ENCODE data around the gene PIGR.

DNA sequence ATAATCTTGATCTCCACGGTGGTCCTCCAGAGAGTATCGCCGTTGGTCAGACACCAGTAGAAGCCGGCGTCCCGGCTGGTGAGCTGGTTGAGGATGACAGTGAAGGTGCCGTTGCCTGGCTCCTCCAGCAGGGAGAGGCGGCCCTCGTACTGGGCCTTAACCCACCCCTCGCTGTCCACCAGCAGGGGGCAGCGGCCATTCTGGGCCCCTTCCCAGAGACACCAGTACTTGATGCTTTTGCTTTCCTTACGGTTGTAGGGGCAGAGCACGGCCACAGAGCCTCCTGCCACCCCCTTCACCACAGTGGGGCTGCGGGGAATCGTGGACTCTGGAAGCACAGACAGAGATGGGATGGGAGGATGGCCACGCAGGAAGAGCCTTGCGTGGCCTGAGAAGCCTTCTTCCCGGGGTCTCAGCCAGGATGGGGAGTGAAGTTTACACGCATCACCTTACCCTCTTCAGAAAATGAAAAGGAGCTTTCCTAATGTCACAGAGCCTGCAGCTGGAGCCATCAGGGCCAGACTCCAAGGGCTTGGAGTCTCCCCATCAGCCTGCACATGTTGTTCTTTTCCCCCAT, 10.7 kb downstream of the PIGR start:
- no peak for TF ChIP-seq POLR2AphosphoS5 (IDR thresholded peaks at IDR 0.05; ENCODE audit: low read depth, low read length)
- no peak for TF ChIP-seq POLR2A (IDR thresholded peaks at IDR 0.05; ENCODE audit: low read depth, low read length)
